Stimulated activated naive CD8-positive, alpha-beta T cell treated with anti-CD3 and anti-CD28 coated beads, Interleukin-15, Interleukin-2, amounts not matched to agents 100 U/mL and 50 U/mL, for 24 hours (primary cell): ENCODE results near the gene LRRC45.

Experiments used
- ATAC-seq: fragments of 150-1000 bp; cut with Tn5 transposase; one replicate; pipeline ENCODE4 v1.10.0; 2021
- DNase-seq: peaks from one replicate; pipeline ENCODE4 v3.0.0; 2021

The LRRC45 gene

DNA sequence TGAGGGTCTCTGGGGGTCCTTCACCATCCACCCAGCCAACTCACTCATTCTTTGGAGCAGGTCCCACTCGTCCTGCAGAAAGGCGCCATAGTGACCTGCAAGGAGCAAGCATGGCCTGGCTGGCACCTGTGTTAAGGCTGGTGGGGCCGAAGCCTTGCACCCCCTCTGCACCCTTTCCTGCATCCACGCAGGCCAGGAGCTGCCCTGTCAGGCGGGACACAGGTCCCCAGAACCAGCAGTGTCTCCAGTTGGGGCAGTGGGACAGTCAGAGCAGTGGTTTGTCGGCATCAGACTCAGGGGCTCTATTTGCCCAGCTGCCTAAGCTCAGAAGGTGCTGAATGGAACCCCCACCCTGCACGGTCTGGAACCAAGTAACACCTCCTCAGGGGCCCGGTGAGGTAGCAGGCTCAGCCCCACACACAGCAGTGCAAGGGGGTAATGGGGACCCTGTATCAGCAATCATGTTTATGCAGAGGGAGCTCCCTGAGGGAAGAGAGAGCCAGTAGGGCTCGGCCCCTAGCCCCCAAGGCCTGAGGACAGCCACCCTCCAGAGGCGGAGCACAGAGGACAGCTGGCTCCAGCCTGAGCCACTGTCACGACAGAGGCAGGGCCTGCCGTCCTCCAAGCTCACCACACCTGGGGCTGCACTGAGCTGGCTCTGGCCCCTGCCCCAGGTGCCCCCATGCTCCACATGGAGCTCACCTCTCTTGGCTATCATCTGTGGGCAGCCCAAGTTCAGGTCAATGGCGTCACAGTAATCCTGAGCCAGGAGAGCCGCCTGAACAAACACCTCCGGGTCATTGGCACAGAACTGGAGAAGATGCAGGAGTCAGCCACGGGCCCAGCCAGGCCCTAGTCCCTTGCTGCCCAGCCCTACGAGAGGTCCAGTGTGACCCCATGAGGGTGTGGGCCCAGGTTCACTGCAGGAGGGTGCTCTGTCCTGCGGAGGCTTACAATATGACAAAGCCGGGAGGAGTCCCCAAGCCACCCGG is 40.6 kb downstream of the LRRC45 start:
- ATAC-seq = no peak
- DNase-seq = no peak

DNA sequence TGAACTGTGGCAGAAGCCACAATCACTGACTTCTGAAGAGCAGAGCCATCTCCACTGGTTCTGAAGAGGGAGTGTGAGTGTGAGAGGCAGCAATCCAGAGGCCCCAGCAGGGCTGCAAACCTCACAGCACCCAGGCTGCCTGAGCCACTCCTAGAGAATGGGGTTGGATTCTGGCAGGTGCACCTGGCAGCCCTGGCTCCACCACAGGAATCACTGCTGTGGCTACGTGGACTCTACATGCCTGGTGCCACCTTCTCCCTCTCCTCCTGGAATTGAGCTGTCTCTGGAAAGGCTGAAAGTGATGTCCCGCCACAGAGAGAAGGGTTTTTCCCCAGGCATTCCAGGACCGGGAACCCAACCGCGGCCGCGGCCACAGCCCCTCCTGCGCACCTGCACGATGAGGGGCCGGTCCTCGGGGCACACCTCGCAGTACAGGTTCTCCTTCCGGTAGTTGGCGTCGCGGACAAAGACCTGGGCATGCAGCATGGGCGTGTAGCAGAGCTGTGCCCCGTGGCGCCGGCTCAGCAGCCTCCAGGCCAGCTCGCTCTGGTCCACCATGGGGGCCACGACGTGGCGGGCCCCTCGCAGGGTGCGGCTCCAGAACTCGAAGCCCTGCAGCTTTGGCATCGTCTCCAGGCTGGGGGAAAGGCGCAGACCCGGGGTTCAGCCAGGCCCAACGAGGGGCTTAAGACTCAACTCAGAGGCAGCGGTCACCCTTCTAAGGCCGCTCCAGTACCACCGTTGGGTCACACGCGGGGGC is 41.5 kb downstream of the LRRC45 start:
- DNase-seq (no peak), ATAC-seq (no peak)

DNA sequence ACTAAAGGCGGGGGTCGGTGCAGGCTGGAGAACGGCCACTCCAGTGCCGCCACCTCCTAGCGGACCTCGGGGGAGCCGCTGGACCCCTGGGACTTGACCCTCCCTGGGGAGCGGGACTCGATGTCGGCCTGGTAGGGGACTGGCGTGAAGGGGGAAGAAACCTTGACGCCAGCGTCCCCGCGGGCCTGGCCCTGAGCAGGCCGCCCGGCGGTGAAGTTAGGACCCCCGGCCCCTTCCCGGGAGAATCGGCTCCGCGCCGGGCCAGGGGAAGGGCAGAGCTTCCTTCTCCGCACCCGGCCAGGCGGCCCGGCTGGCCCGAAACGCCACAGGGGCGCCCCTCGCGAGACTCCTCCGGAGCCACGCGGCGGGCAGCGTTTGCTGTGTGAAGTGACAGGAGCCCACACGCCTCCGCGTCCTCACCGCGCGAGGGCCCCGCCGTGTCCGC is 42.1 kb downstream of the LRRC45 start:
- peak; percentile 37 for DNase-seq

DNA sequence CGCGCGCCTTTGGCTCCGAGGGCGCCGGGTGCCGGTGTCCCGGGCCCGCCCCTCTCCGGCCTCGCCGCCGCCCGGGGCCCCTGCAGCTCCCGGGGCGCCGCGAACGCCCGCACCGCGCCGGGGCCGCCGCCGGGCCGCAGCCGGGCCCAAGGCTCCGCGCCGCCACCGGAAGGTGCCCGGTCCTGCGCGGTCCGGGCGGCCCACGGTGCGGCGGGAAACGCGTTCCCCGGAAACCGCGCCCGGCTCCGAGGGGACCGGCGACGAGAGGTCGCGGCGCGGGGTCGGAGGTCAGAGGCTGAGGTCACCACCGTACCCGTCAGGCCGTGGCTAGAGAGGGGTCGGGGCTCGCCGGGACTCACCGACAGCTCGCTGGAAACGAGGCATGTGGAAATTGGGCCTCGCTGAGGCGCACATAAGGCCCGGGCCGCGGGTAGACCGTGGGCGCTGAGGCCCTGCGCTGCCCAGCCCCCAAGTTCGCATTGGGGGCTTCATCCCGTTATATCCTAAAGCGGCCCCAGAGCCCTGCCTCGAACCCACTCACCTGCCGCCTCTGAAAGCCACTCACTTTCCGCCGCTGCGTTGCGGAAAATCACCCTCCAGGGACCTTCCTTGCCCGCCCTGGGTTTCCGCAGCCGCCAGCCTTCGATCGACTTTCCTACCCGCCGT is 42.7 kb downstream of the LRRC45 start, which contains the start of gene DUS1L:
Gene DUS1L, minus strand, starts transcription at position 167 of the 666 bp plus-strand sequence. CDS start 745 bp downstream, outside the sequence.
- ATAC-seq = peak; percentile 82
- DNase-seq = peak; percentile 84

More for the DNA sequence above, 42.1 kb downstream of the LRRC45 start:
- ATAC-seq = peak; percentile 35

DNA sequence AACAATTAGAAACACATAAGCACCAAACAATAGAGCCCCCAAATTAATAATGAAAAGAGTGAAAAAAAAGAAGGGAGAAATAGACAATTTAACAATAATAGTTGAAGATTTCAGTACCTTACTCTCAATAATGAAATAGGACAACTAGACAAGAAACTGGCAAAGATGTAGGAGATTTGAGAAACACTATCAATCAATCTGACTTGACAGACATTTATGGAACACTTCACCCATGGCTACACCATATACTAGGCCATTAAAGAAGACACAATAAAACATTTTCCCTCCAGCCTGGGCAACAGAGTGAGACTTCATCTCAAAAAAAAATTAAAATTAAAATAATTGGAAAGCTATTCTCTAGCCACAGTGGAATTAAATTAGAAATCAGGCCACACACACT is 47.5 kb downstream of the LRRC45 start:
- no peak for ATAC-seq
- no peak for DNase-seq

DNA sequence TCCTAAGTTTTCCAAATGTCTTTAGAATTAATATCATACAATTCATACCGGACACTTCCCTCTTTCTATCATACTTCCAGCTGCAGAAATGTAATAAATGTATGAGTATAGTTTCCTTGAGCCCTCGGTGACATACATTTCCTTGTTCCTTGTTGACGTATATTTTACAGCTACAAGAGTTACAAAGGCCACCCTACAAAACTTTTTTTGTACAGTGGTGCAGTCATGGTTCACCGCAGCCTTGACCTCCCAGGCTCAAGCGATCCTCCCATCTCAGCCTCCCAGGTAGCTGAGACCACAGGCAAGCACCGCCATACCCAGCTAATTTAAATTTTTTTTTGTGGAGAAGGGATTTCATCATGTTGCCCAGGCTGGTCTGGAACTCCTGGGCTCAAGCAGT is 49.7 kb downstream of the LRRC45 start:
- DNase-seq (no peak), ATAC-seq (no peak)

DNA sequence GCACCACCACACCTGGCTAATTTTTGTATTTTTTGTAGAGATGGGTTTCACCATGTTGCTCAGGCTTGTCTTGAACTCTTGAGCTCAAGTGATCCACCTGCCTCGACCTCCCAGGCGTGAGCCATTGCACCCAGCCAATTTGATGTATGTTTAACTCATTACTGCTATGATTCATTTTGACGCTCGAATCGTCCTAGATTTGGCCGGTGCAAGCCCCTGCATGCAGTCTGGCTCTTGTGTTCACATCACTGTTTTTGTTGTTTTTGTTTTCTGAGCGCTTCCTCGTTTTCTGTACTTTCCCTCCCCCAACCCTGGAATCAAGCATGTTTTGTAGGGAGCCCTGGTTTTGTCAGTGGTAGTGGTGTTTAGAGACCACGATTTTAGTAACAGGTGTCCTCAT is 50.3 kb downstream of the LRRC45 start:
- no peak for DNase-seq
- no peak for ATAC-seq

DNA sequence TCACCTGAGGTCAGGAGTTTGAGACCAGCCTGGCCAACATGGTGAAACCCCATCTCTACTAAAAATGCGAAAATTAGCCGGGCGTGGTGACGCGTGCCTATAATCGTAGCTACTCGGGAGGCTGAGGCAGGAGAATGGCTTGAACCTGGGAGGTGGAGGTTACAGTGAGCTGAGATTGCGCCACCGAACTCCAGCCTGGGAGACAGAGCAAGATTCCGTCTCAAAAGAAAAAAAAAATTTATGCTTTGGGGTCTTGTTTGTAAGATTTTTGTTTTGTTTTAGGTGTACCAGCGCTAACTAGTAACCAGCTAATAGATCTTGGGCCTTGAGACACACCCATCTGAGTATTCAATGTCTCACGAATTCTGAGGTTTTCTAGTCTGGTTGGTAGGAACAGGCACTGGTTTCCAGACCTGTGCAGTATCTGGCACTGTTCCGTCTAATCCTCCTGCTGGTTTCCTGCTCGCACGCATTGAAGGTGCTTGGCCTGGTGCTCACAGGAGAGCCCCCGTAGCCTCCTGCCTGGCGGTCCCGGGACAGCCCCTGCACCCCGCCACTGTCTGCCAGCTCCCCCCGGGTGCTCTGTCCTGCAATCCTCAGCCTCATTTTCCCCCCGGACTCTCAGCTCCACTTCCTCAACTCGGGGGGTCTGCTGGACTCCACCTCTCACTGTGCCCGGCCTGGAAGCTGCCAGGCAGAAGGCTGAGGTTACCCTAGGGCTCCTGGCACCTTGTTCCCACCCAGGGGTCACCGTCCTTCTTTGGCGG is 53.1 kb downstream of the LRRC45 start:
- DNase-seq (no peak), ATAC-seq (no peak)

DNA sequence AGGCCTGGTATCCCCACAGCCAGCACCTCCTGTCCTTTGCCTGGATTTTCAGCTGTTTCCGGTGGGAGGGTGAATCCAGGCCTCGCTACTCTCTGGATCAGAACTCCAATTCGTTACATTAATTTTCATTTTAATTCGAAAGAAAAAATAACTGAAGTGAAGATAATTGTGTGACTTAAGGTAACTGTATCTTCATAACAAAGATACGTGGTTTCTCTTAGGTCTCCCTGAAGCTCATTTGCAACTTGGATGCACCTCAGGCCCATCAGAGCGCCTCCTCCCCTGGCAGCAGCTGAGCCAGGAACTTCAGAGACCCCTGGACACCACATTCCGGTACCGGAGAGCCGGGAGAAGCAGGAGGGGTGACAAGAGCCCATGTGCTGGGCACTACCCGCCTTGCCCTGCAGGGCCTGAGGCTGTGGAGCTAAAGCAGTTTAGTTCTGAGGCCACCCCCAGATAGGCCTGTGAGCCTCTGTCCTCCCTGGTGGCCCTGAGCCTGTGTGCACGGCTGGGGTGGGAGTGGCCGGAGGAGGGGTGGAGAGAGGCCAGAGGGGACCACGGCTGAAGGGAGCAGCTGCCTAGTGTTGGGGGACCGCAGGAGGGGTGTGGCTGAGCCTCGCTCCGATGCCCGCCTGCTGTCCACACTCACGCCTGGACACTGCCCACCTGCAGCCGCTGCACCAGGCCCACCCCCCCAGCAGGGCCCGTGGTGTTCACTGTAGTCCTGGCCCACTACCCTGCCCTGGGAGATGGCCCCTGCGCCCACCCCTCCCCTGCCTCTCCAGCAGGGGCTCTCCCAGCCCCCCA is 53.9 kb downstream of the LRRC45 start:
- no peak for DNase-seq
- no peak for ATAC-seq

DNA sequence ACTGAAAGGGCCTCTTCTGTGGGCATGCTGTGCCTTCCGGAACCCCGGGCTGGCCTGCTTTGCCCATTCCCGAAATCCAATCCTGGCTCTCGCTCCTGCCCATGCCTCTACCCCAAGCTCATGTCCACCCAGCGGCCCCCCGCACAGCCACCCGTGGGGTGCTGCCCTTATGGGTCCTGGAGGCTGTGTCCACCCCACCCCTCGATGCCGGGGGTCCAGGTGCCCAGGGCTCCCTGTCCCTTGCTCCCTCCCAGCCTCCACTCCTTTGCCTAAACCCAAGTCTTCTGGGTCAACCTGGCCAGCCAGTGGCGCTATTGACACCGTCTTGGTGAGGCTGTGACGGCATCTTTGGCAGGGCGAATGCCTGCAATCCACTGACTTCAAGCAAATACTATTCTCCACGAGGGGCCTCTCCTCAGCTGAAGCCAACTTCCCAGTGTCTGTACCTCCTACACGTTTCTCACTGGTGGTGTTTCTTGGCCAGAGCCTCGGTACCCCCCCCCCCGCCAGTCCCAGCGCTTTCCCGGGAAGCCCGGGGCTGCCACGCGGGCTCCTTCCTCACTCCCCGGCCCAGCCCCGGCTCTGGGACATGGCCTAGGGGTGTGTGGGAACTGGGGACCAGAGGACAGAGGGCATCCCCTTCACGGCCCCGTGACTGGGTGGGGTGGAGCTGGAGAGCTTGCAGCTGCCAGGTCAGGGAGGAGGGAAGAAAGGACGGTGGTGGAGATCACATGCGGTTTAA is 54.7 kb downstream of the LRRC45 start:
- DNase-seq (no peak), ATAC-seq (no peak)

DNA sequence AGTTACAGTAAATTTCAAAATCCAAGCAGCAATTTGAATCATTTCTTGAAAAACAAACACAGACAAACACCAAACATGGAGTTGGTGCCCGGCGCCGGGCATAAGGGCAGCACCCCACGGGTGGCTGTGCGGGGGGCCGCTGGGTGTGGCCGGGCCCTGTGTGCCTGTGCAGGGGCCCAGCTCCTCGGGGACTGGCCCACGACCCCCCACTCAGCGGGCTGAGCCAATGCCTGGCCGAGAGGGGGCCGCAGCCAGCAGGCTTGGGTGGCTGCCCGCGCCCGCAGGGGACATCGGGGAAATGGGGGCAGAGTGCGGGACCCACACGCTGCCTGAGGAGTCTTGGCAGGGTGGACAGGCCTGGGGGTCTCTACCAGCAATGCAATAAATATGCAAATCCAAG is 55.3 kb downstream of the LRRC45 start:
- ATAC-seq (no peak), DNase-seq (no peak)

DNA sequence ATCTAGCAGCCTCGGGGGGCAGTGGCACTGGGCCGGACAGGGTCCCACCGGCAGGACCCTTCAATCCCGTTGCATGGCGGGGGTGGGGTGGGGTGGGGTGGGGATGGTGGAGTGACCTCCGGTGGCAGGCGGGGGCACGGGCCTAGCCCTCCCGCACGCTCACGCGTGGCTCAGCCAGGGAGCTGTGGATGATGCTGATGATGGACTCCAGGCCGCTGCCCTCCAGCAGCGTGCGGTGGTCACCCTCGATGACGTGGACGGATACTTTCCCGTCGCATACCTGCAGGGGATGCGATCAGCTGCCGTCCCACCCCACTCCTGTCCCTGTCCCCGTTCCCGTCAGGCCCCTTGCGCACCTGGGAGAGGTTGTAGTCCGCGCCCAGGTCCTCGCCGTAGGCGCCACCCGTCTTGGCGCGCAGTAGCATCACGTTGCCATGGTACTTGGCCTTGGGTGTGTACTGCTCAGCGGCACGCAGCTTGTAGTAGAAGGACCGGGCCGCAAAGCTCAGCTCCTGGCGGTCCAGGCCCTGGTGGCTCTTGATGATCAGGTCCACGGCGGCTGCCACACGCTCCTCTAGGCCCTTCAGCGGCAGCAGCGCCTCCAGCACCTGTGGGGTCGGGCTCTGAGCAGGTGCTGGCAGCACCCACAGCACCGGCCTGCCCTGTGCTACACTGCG is 56.0 kb downstream of the LRRC45 start:
- ATAC-seq = no peak
- DNase-seq = no peak

DNA sequence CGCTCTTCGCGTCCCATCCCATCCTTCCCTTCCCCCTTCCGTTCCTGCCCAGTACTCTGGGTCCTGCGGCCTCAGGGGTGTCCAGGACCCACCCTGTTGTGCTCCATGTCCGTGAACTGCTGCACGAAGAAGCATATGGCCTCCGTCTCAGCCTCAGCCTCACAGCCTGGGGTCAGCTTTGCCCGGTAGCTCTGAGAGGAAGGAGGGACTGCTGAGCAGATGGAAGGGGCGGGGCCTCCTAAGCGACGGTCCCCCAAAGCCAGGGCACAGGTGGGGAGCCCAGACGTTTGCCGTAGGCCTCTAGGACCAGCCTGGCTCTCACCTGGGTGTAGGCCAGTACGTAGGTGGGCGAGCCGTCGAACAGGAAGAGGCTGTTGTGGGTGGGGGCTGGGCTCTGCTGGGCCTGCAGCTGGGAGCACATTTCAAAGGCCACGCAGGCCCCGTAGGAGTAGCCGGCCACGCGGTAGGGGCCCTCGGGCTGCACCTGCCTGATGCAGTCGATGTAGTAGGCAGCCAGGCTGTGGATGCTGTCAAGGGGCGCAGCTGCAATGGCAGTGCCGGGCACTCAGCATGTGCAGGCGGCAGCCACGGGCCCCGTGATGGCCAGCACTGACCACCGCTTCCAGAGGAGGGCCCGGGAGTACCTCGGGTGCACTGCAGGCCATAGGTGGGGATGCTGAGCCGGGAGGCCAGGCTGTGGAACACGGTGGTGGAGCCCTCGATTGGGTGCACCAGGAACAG is 57.1 kb downstream of the LRRC45 start:
- DNase-seq = no peak
- ATAC-seq = no peak
